Fibroblast of lung (primary cell): Measurements from ENCODE around the gene POLR3H.

Source experiments
- EZH2 ChIP-seq: IDR thresholded peaks from 2 replicates; pipeline ENCODE4 v1.5.1; 2012; ENCODE audit warnings: low read length, control low read depth, mild to moderate bottlenecking; ENCODE audit errors: missing control alignments
- TF ChIP-seq, protein P1 (sequence below), 2 donors: IDR thresholded peaks in 1 of 2; conservative IDR thresholded peaks in 1 of 2; 1 replicate in 1 of 2; 2 replicates in 1 of 2; pipeline ENCODE4 v1.5.1; 2011 to 2012; ENCODE audit warnings: low read length in 2 of 2, control low read depth in 1 of 2, inconsistent platforms in 1 of 2, low read depth in 1 of 2, mild to moderate bottlenecking in 1 of 2

- TF ChIP-seq, protein P1, sequence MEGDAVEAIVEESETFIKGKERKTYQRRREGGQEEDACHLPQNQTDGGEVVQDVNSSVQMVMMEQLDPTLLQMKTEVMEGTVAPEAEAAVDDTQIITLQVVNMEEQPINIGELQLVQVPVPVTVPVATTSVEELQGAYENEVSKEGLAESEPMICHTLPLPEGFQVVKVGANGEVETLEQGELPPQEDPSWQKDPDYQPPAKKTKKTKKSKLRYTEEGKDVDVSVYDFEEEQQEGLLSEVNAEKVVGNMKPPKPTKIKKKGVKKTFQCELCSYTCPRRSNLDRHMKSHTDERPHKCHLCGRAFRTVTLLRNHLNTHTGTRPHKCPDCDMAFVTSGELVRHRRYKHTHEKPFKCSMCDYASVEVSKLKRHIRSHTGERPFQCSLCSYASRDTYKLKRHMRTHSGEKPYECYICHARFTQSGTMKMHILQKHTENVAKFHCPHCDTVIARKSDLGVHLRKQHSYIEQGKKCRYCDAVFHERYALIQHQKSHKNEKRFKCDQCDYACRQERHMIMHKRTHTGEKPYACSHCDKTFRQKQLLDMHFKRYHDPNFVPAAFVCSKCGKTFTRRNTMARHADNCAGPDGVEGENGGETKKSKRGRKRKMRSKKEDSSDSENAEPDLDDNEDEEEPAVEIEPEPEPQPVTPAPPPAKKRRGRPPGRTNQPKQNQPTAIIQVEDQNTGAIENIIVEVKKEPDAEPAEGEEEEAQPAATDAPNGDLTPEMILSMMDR (conservative IDR thresholded peaks at IDR 0.05 in 1 of 2, IDR thresholded peaks at IDR 0.05 in 1 of 2; ENCODE audit: low read depth in 1 of 2, low read length in 2 of 2), result no peak
- TF ChIP-seq EZH2, result no peak
Observed at GRCh38 chr22:41540006-41540315, 4.3 kb downstream of the POLR3H start.
